Head of caudate nucleus (tissue), 42 donors: Measurements from ENCODE around the gene DNAH3.
"Not testable (repeated sequence)": the region's sequence is repeated elsewhere in the genome, so short reads cannot be mapped to it uniquely, and the experiment has no call there.

ENCODE experiments used
- DNase-seq, 42 donors: peaks; one replicate each; pipeline versions ENCODE4 v3.0.0 to v3.0.0-alpha.2; 2020 to 2021; ENCODE audit warnings: mixed read lengths in 7 of 42
- intact Hi-C: fragments of 100-400 bp; cut with DNase I; formaldehyde crosslinking; loops from one replicate; pipeline ENCODE4 v1.15.0; 2022

Gene DNAH3

GRCh38 chr16:21037736-21038135, 112.9 kb downstream of the DNAH3 start:
- intact Hi-C loops: no loop called here
- DNase-seq: peak in 1 of 42 donors; percentile 25

DNA sequence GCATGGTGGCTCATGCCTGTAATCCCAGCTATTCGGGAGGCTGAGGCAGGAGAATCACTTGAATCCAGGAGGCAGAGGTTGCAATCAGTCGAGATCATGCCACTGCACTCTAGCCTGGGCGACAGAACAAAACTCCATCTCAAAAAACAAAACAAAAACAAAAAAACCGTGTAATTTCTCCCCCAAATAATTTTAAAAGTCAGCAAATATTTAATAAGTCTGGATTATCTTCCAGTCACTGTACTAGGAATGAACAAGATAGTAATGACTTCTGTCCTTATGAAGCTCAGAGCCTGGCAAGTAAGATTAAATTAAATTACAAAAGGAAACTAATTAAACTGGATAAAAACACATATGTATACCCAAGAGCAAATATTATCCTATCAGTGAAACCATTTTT, 113.5 kb downstream of the DNAH3 start:
- intact Hi-C loops: no loop called here
- no peak for DNase-seq

- DNase-seq: peak in 1 of 42 donors; percentile 9
- intact Hi-C loops: no loop called here
Observed at GRCh38 chr16:21036471-21036870, 114.2 kb downstream of the DNAH3 start.

GRCh38 chr16:21033704-21034103, 116.9 kb downstream of the DNAH3 start:
- DNase-seq: peak in 8 of 42 donors; percentile 2 to 49 (median 7)
- intact Hi-C loops: no loop called here

DNA sequence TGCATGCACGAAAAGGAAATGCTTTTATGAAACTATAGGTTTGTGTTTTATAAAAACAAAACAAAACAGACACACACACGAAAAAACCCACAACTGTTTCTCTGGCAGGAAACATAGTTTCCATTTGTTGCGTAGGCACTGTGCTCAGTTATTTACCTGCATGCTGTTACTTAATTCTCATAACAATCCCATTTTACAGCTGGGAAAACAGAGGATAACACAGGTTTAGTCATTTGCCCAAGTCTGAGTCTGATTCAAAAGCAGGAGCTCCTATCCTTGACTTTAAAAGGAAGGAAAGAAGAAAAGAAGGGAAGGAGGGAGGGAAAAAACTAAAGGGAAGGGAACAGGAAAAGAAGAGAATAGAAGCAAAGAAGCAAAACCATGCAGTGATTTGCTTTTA, 117.4 kb downstream of the DNAH3 start:
- DNase-seq: peak in 1 of 42 donors; percentile 2
- intact Hi-C loops: no loop called here

GRCh38 chr16:21028728-21029127, 121.9 kb downstream of the DNAH3 start:
- intact Hi-C loops: no loop called here
- no peak for DNase-seq

DNA sequence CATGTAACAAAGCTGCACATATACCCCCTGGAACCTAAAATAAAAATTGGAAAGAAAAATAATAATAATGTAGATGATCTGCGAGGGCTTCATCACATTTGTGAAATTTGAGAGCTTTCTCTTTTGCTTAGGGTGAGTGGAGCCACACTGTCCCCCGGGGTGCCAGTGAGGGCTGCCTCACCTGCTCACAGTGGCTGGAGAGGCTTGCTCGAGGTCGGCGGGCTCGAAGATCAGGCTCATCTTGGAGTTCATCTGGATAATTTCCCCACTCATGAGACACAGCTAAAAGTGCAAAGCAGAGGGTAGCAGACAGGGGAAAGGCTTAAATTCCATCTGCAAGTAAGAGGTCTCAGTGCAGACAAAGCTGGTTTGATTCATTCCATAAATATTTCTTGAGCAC, 123.8 kb downstream of the DNAH3 start:
- no peak for DNase-seq
- intact Hi-C loops: no loop called here

DNA sequence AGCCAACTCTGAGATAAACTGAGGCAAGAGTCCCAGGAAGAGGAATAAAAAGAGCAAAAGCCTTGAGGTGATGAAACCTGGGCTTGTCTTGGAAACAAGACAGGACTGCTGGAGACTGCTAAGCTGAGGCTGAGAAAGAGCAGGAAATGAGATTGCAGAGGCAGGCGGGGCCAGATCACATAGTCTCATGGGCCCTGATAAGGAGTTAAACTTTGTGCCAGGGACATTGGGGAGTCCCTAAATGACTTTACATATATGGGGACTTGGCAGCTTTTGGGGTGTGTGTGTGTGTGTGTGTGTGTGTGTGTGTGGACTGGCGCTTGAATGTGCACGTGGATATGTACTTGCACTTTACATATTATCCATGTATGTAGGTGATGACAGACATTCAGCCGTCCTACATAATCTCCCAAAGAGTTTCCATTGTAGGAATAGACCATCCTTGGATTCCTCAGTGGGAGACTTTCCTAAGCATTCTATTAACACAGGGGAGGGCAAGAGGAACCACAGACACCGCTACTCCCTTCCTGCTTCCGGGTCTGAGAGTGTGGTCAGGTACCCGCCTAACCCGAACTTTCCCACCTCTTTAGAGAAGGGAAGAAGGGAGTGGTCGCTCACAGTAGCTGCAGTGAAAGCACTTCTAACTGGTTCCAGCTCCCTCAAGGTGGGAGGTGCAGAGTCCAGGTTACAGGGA, 127.0 kb downstream of the DNAH3 start:
- intact Hi-C loops: no loop called here
- DNase-seq: no peak

GRCh38 chr16:21021316-21021715, 129.3 kb downstream of the DNAH3 start:
- intact Hi-C loops: no loop called here

GRCh38 chr16:21009815-21010214, 140.8 kb downstream of the DNAH3 start:
- intact Hi-C loops: no loop called here
- DNase-seq: no peak

More at GRCh38 chr16:21021316-21021715, 129.3 kb downstream of the DNAH3 start:
- DNase-seq: no peak

DNA sequence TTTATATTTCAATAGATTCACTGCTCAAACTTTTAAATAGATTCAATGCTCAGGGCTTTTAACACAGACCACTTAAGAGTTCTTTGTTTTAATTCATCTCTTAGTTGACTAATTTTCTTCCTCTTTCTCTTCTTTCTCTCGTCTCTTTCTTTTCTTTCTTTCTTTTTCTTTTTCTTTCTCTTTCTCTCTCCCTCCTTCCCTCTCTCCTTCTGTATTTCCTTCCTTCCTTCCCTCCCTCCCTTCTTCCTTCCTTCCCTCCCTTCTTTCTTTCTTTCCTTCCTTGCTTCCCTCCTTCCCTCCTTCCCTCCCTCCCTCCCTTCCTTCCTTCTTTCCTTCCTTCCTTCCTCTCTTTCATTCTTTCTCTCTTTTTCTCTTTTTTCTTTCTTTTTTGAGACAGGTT, 145.6 kb downstream of the DNAH3 start:
- intact Hi-C loops: no loop called here
- DNase-seq: no peak

- DNase-seq: peak in 4 of 42 donors; percentile 2 to 47 (median 13)
- intact Hi-C loops: no loop called here
Observed at GRCh38 chr16:21001262-21001661, 149.4 kb downstream of the DNAH3 start.

GRCh38 chr16:20997147-20997546, 153.5 kb downstream of the DNAH3 start:
- intact Hi-C loops: no loop called here
- DNase-seq: no peak

DNA sequence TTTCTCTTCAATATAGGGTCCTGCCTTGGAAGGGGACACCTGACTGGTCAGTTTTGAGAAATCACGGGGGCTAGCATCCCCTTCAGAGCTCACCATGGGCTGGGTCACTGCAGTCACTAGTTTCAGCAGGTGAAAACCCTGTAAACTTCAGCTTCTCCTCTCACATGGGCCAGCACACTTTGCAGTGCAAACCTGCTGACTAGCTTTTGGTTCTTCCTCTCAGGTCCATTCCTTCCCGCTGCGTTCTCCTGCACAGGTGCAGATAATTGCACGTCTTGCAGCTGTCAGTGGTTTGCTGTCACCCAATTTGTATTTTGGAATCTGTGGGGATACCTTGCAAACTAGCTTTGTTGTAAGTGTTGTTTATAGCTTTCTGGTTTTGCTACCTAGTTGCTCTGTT, 154.9 kb downstream of the DNAH3 start:
- intact Hi-C loops: no loop called here
- DNase-seq: no peak

- DNase-seq: not testable (repeated sequence)
Observed at GRCh38 chr16:20989496-20990070, 161.1 kb downstream of the DNAH3 start.

GRCh38 chr16:20987049-20987448, 163.6 kb downstream of the DNAH3 start:
- intact Hi-C loops: no loop called here
- DNase-seq: no peak

More at GRCh38 chr16:20989496-20990070, 161.1 kb downstream of the DNAH3 start:
- intact Hi-C loops: not testable (repeated sequence)

GRCh38 chr16:20984019-20984418, 166.6 kb downstream of the DNAH3 start:
- intact Hi-C loops: no loop called here
- peak in 1 of 42 donors; percentile 7 for DNase-seq

DNA sequence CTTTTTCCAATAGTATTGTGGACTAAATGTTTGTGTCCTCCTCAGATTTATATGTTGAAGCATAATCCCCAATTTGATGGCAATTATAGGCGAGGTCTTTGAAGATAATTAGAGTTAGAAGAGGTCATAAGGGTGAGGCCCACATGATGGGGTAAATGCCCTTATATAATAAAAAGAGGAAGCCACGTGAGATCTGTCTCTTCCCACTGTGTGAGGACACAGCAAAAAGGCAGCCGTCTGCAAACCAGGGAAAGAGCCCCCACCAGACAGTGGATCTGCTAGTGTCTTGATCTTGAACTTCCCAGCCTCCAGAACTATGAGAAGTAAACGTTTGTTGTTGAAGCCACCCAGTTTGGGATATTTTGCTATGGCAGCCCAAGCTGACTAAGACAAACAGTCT, 174.1 kb downstream of the DNAH3 start:
- no peak for DNase-seq
- intact Hi-C loops: no loop called here

GRCh38 chr16:20973201-20973600, 177.4 kb downstream of the DNAH3 start:
- intact Hi-C loops: not testable (repeated sequence)

DNA sequence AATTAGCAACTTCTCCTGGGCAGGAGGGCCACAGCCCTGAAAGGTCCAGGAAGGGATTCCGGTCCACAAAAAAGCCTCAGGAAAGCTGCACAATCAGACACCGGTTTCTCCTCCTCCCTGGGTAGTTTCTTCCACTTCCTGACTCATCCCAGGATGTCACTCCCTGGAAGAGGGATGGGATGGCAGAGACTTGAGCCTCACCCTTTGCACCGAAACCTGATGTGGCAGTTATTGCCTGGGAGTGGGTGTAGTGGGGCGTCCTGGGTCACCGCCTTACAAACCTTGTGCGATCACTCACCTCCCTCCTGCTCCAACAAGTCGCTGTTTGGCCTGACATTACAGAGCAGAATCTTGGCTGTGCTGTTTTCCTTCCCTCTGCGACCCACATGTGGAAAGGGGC, 179.2 kb downstream of the DNAH3 start:
- peak in 18 of 42 donors; percentile 4 to 79 (median 14) for DNase-seq
- intact Hi-C loops: no loop called here

More at GRCh38 chr16:20973201-20973600, 177.4 kb downstream of the DNAH3 start:
- not testable (repeated sequence) for DNase-seq

DNA sequence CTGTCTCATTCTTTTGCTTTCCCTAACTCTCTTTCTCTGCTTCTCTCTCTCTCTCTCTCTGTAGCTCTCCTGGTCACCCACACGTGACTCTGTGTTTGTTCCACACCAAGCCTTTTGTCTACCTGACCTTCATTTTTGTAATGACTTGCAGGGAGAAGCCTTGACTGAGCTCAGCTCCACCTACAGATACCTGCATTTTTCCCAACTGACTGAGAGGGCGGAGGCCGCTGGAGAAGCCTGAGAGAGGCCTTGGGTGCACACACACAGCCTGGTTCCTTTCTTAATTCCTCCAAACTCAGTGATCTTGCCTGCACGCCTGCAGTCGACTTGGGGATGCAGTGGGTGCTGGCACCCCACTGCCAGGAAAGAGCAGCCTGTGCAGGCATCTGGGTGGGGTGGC, 181.3 kb downstream of the DNAH3 start:
- peak in 39 of 42 donors; percentile 12 to 86 (median 45) for DNase-seq
- intact Hi-C loops: no loop called here
